SU-DHL-6 (cell line): ENCODE data around the gene ARID3B.

ENCODE experiments used
- H2AFZ ChIP-seq: fragments of 200-600 bp; sonication (generic); 2 replicates; pipeline ENCODE4 v1.6.1; 2014; ENCODE audit warnings: low read depth, mild to moderate bottlenecking, moderate library complexity, mixed read lengths, antibody characterized with exemption, low read length; ENCODE audit not compliant: severe bottlenecking
- H3F3A ChIP-seq: fragments of 200-600 bp; shearing (Covaris generic); 2 replicates; pipeline ENCODE4 v1.6.0; 2016; ENCODE audit warnings: antibody characterized with exemption, mild to moderate bottlenecking; ENCODE audit not compliant: insufficient read depth
- H3K27ac ChIP-seq: fragments of 200-600 bp; sonication (generic); 2 replicates; pipeline ENCODE4 v1.5.1; 2016; ENCODE audit warnings: low read depth, mild to moderate bottlenecking, low read length, moderate library complexity, mixed read lengths
- H3K27me3 ChIP-seq: fragments of 200-600 bp; sonication (generic), shearing (Covaris generic); 2 replicates; pipeline ENCODE4 v1.6.0; 2014; ENCODE audit warnings: mild to moderate bottlenecking, low read length
- H3K36me3 ChIP-seq: fragments of 200-600 bp; sonication (generic); 2 replicates; pipeline ENCODE4 v1.6.1; 2014; ENCODE audit warnings: mild to moderate bottlenecking, low read length, mixed read lengths
- H3K4me2 ChIP-seq: fragments of 300-600, 200-600 bp; shearing (Covaris generic), sonication (generic); 2 replicates; pipeline ENCODE4 v1.6.0; 2014; ENCODE audit warnings: low read length, low read depth, mild to moderate bottlenecking; ENCODE audit not compliant: poor library complexity, severe bottlenecking
- H3K4me3 ChIP-seq: fragments of 200-600 bp; sonication (generic); 2 replicates; pipeline ENCODE4 v1.5.1; 2014; ENCODE audit warnings: antibody characterized with exemption, low read length, mild to moderate bottlenecking, mixed read lengths; ENCODE audit not compliant: insufficient read depth, poor library complexity, severe bottlenecking
- H3K79me2 ChIP-seq: fragments of 200-600 bp; sonication (generic); 2 replicates; pipeline ENCODE4 v1.6.1; 2014; ENCODE audit warnings: mild to moderate bottlenecking, low read length, moderate library complexity; ENCODE audit not compliant: insufficient read depth
- H3K9ac ChIP-seq: fragments of 200-600 bp; sonication (generic); 2 replicates; pipeline ENCODE4 v1.7.0; 2014; ENCODE audit warnings: mild to moderate bottlenecking, low read length
- H3K9me2 ChIP-seq: fragments of 200-600 bp; sonication (generic); replicated peaks from 2 replicates; pipeline ENCODE4 v1.6.1; 2014; ENCODE audit warnings: low read length; ENCODE audit not compliant: insufficient read depth
- H3K9me3 ChIP-seq: fragments of 200-600 bp; sonication (generic); 2 replicates; pipeline ENCODE4 v1.6.1; 2014; ENCODE audit warnings: low read length, mixed read lengths; ENCODE audit not compliant: insufficient read depth
- H4K20me1 ChIP-seq: fragments of 200-600 bp; sonication (generic); 2 replicates; pipeline ENCODE4 v1.6.1; 2014; ENCODE audit warnings: low read depth, mild to moderate bottlenecking, antibody characterized with exemption, low read length, moderate library complexity, mixed read lengths
- EZH2phosphoT487 ChIP-seq: fragments of 200-600 bp; sonication (generic), shearing (Covaris generic); conservative IDR thresholded peaks from 2 replicates; pipeline ENCODE4 v1.6.1; 2018; ENCODE audit warnings: mild to moderate bottlenecking, antibody characterized with exemption, low read length, moderate library complexity, mixed read lengths
- TF ChIP-seq, protein P1 (sequence below): fragments of 200-600 bp; sonication (generic); IDR thresholded peaks from one replicate; pipeline ENCODE4 v1.5.1; 2017; ENCODE audit warnings: antibody characterized with exemption, mild to moderate bottlenecking, low read length, moderate library complexity; ENCODE audit not compliant: insufficient read depth, poor library complexity, severe bottlenecking

Gene ARID3B

DNA sequence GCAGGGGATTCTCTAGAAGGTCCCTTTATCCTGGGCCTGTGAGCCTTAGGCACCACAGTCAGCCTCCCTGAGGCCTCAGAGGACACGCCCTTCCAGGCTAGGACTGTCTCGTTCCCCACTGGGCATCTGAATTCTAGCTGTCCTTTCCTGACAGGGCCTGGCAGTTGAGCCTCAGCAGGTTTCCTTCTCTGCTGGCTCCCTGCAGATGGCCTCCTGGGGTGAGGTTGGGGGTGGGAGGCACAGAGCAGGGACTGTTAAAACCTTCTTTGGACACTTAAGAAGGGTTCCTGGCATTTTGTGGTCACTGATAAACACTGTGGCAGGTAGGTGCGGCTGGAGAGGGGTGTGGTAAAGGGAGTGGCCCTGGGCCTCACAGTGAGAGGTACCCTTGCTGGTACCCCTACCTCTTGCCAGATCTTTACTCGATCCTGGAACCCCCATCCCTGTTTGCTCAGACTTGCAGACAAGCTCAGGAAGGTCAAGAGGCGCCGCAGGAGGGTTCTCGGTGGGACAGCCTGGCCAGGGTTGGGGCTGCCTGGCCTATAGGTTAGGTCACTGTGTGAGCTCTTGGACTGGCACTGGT, 83.1 kb downstream of the ARID3B start:
- H3K27me3 ChIP-seq = no peaks in the 10 kb centered on the region
- TF ChIP-seq, protein P1, sequence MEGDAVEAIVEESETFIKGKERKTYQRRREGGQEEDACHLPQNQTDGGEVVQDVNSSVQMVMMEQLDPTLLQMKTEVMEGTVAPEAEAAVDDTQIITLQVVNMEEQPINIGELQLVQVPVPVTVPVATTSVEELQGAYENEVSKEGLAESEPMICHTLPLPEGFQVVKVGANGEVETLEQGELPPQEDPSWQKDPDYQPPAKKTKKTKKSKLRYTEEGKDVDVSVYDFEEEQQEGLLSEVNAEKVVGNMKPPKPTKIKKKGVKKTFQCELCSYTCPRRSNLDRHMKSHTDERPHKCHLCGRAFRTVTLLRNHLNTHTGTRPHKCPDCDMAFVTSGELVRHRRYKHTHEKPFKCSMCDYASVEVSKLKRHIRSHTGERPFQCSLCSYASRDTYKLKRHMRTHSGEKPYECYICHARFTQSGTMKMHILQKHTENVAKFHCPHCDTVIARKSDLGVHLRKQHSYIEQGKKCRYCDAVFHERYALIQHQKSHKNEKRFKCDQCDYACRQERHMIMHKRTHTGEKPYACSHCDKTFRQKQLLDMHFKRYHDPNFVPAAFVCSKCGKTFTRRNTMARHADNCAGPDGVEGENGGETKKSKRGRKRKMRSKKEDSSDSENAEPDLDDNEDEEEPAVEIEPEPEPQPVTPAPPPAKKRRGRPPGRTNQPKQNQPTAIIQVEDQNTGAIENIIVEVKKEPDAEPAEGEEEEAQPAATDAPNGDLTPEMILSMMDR = no peak
- no peak for TF ChIP-seq EZH2phosphoT487
- H3K4me3 ChIP-seq = no peak overlapping the region
- H3K36me3 ChIP-seq = peaks cover 7% of the 10 kb centered on the region
- H3K9ac ChIP-seq = no peak overlapping the region
- peaks cover 13% of the 10 kb centered on the region for H3K79me2 ChIP-seq
- no peaks in the 10 kb centered on the region for H3K9me3 ChIP-seq
- no peak overlapping the region for H3K4me2 ChIP-seq
- no peaks in the 10 kb centered on the region for H3K9me2 ChIP-seq
- no peak overlapping the region for H3K27ac ChIP-seq
- no peaks in the 10 kb centered on the region for H3F3A ChIP-seq
- H4K20me1 ChIP-seq = 0 out of 2 replicates have a peak, but pooled peaks cover 3% of the 10 kb centered on the region
- no peak overlapping the region for H2AFZ ChIP-seq

DNA sequence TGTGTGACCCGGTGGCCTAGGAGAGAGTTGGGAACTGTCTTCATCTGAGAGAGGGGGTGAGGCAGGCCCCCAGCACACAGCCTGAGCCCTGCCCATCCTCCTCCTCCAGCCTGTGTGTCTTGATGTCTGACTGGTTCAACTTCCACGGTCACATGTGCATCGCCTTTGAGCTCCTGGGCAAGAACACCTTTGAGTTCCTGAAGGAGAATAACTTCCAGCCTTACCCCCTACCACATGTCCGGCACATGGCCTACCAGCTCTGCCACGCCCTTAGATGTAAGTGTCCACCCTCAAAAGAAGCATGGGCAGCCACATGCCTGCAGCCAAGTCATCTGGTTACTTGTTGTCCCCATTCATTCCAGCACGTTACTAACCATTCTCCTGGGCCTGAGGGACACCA, 84.7 kb downstream of the ARID3B start:
- no peaks in the 10 kb centered on the region for H3K9me2 ChIP-seq
- no peaks in the 10 kb centered on the region for H3K27me3 ChIP-seq
- no peak overlapping the region for H3K4me3 ChIP-seq
- no peaks in the 10 kb centered on the region for H3F3A ChIP-seq
- no peak overlapping the region for H2AFZ ChIP-seq
- H3K79me2 ChIP-seq = peaks cover 13% of the 10 kb centered on the region
- H3K9me3 ChIP-seq = no peaks in the 10 kb centered on the region
- TF ChIP-seq, protein P1 = no peak
- no peak for TF ChIP-seq EZH2phosphoT487
- no peak overlapping the region for H3K4me2 ChIP-seq
- H3K36me3 ChIP-seq = peaks cover 7% of the 10 kb centered on the region
- 0 out of 2 replicates have a peak, but pooled peaks cover 3% of the 10 kb centered on the region for H4K20me1 ChIP-seq
- H3K27ac ChIP-seq = no peak overlapping the region
- H3K9ac ChIP-seq = no peak overlapping the region

DNA sequence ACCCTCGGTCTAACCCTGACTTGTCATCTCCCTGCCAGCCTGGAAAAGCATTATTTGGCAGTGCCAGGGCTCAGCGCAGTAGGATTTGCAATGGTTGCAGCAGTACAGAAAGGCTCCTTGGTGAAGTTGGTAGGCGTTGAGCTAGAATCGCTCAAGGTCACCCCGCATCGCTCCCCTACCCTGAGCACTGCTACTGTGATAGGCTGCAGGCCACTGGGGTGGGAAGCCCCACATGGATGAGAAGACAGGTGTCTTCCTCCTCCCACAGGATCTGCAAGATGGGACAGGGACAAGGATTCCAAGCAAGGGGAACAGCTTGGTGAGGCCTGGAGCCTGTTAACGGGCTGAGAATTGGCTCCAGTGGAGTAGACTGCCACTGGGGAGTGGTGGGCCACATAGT, 85.3 kb downstream of the ARID3B start:
- peaks cover 11% of the 10 kb centered on the region for H3K79me2 ChIP-seq
- no peaks in the 10 kb centered on the region for H3K9me3 ChIP-seq
- H3K9me2 ChIP-seq = no peaks in the 10 kb centered on the region
- 0 out of 2 replicates have a peak, but pooled peaks cover 3% of the 10 kb centered on the region for H4K20me1 ChIP-seq
- H3K27me3 ChIP-seq = no peaks in the 10 kb centered on the region
- peaks cover 7% of the 10 kb centered on the region for H3K36me3 ChIP-seq
- TF ChIP-seq EZH2phosphoT487 = no peak
- TF ChIP-seq, protein P1 = no peak
- H2AFZ ChIP-seq = no peak overlapping the region
- no peak overlapping the region for H3K4me3 ChIP-seq
- no peak overlapping the region for H3K9ac ChIP-seq
- H3F3A ChIP-seq = no peaks in the 10 kb centered on the region
- no peak overlapping the region for H3K27ac ChIP-seq
- H3K4me2 ChIP-seq = no peak overlapping the region
